HL-60 (cell line): Measurements from ENCODE around the gene S1PR3.

Experiments
- GABPA ChIP-seq: IDR thresholded peaks from 2 replicates; pipeline ENCODE4 v1.6.1; 2012; ENCODE audit warnings: low read depth
- POLR2AphosphoS5 ChIP-seq: IDR thresholded peaks from 2 replicates; pipeline ENCODE4 v1.6.1; 2012; ENCODE audit warnings: low read depth
- SPI1 ChIP-seq: IDR thresholded peaks from 2 replicates; pipeline ENCODE4 v1.6.1; 2012; ENCODE audit warnings: low read depth, mild to moderate bottlenecking, borderline replicate concordance
- TF ChIP-seq, protein P1 (sequence below): IDR thresholded peaks from one replicate; pipeline ENCODE4 v1.5.1; 2011; ENCODE audit warnings: low read length, control low read depth, inconsistent platforms; ENCODE audit not compliant: insufficient read depth
- TF ChIP-seq, protein P2 (sequence below): IDR thresholded peaks from 2 replicates; pipeline ENCODE4 v1.6.1; 2012; ENCODE audit warnings: low read depth; ENCODE audit not compliant: insufficient replicate concordance

DNA sequence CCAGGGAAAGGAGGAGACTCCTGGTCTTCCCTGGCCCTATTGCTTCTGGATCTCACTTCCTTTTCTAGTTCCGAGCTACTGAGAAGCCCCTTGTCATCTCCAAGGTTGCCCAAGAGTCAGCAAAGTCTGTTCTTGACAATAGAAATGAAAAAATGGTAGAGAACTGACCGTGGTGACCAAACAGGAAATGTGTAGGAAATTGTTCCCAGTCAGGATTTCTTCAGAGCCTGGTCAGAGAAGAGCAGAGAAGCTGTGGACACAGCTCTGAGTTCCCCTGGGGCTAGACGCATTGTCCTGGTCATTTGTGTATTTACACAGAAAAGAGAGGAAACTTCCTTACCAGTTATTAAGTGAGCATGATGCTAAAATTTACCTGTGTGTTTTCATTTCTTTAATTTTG lies 35.6 kb downstream of the S1PR3 start:
- TF ChIP-seq, protein P1, sequence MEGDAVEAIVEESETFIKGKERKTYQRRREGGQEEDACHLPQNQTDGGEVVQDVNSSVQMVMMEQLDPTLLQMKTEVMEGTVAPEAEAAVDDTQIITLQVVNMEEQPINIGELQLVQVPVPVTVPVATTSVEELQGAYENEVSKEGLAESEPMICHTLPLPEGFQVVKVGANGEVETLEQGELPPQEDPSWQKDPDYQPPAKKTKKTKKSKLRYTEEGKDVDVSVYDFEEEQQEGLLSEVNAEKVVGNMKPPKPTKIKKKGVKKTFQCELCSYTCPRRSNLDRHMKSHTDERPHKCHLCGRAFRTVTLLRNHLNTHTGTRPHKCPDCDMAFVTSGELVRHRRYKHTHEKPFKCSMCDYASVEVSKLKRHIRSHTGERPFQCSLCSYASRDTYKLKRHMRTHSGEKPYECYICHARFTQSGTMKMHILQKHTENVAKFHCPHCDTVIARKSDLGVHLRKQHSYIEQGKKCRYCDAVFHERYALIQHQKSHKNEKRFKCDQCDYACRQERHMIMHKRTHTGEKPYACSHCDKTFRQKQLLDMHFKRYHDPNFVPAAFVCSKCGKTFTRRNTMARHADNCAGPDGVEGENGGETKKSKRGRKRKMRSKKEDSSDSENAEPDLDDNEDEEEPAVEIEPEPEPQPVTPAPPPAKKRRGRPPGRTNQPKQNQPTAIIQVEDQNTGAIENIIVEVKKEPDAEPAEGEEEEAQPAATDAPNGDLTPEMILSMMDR, result no peak
- TF ChIP-seq SPI1 (no peak), POLR2AphosphoS5 (no peak), GABPA (no peak)
- TF ChIP-seq, protein P2, sequence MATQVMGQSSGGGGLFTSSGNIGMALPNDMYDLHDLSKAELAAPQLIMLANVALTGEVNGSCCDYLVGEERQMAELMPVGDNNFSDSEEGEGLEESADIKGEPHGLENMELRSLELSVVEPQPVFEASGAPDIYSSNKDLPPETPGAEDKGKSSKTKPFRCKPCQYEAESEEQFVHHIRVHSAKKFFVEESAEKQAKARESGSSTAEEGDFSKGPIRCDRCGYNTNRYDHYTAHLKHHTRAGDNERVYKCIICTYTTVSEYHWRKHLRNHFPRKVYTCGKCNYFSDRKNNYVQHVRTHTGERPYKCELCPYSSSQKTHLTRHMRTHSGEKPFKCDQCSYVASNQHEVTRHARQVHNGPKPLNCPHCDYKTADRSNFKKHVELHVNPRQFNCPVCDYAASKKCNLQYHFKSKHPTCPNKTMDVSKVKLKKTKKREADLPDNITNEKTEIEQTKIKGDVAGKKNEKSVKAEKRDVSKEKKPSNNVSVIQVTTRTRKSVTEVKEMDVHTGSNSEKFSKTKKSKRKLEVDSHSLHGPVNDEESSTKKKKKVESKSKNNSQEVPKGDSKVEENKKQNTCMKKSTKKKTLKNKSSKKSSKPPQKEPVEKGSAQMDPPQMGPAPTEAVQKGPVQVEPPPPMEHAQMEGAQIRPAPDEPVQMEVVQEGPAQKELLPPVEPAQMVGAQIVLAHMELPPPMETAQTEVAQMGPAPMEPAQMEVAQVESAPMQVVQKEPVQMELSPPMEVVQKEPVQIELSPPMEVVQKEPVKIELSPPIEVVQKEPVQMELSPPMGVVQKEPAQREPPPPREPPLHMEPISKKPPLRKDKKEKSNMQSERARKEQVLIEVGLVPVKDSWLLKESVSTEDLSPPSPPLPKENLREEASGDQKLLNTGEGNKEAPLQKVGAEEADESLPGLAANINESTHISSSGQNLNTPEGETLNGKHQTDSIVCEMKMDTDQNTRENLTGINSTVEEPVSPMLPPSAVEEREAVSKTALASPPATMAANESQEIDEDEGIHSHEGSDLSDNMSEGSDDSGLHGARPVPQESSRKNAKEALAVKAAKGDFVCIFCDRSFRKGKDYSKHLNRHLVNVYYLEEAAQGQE, result no peak
